ENCODE results near the gene ABCA1.

- TF ChIP-seq CTCF (IDR thresholded peaks at IDR 0.05; ENCODE audit: low read depth, low read length) (no peak), EZH2phosphoT487 (IDR thresholded peaks at IDR 0.05; ENCODE audit: low read depth) (no peak)
Observed at GRCh38 chr9:104788251-104788650, 139.7 kb downstream of the ABCA1 start.

All from OCI-LY3 (cell line).